ENCODE data around the gene FRMD4B. TPM values are rescaled to one million over a fixed set of nuclear protein-coding genes. Genes with fewer than 3 reads are reported as not detected.

FRMD4B gene
- total RNA-seq, 1 experiment from 2014 or later, result 0.90 TPM

GRCh38 chr3:69391554-69391953 lies 5.7 kb upstream of the FRMD4B start:
- Histone ChIP-seq H3K4me3 (ENCODE audit: low read depth in 2 of 2, low read length in 2 of 2) (no peak overlapping the region), H3K36me3 (ENCODE audit: control insufficient read depth, insufficient read depth, low read length) (no peaks in the 10 kb centered on the region), H3K9me3 (ENCODE audit: control insufficient read depth, insufficient read depth, low read depth, low read length) (no peaks in the 10 kb centered on the region), H3K27ac (ENCODE audit: low read length) (no peak overlapping the region), H3K4me1 (ENCODE audit: control insufficient read depth, insufficient read depth, low read length) (no peaks in the 10 kb centered on the region), H3K27me3 (ENCODE audit: control insufficient read depth, insufficient read depth, low read length) (peaks cover 10% of the 10 kb centered on the region)
- intact Hi-C loops (cut with micrococcal nuclease; ENCODE audit: unreplicated experiment) (no loop called here), in situ Hi-C loops (cut with HindIII; ENCODE audit: low pct_unique_long_range_greater_than_20kb, low sequenced_read_pairs) (no loop called here)
- CTCF ChIA-PET, result no interaction called here
- POLR2A ChIA-PET, result no interaction called here
- DNase-seq (ENCODE audit: low read depth, low spot score), result no peak
- ATAC-seq, result no peak
- TF ChIP-seq POLR2AphosphoS5 (IDR thresholded peaks at IDR 0.05; ENCODE audit: low read depth, low read length) (no peak), CTCF (IDR thresholded peaks at IDR 0.05) (no peak)
- BruUV-seq (replicated peaks), result no TSS peak

- Histone ChIP-seq H3K4me1 (ENCODE audit: control insufficient read depth, insufficient read depth, low read length) (no peaks in the 10 kb centered on the region), H3K36me3 (ENCODE audit: control insufficient read depth, insufficient read depth, low read length) (no peaks in the 10 kb centered on the region), H3K4me3 (ENCODE audit: low read depth in 2 of 2, low read length in 2 of 2) (no peak overlapping the region), H3K27ac (ENCODE audit: low read length) (no peak overlapping the region), H3K9me3 (ENCODE audit: control insufficient read depth, insufficient read depth, low read depth, low read length) (no peaks in the 10 kb centered on the region), H3K27me3 (ENCODE audit: control insufficient read depth, insufficient read depth, low read length) (peaks cover 10% of the 10 kb centered on the region)
- intact Hi-C loops (cut with micrococcal nuclease; ENCODE audit: unreplicated experiment) (no loop called here), in situ Hi-C loops (cut with HindIII; ENCODE audit: low pct_unique_long_range_greater_than_20kb, low sequenced_read_pairs) (no loop called here)
- ChIA-PET CTCF (no interaction called here), POLR2A (no interaction called here)
- no TSS peak for BruUV-seq (replicated peaks)
- TF ChIP-seq CTCF (IDR thresholded peaks at IDR 0.05), result no peak
- no peak for TF ChIP-seq POLR2AphosphoS5 (IDR thresholded peaks at IDR 0.05; ENCODE audit: low read depth, low read length)
- TF ChIP-seq, protein P1, sequence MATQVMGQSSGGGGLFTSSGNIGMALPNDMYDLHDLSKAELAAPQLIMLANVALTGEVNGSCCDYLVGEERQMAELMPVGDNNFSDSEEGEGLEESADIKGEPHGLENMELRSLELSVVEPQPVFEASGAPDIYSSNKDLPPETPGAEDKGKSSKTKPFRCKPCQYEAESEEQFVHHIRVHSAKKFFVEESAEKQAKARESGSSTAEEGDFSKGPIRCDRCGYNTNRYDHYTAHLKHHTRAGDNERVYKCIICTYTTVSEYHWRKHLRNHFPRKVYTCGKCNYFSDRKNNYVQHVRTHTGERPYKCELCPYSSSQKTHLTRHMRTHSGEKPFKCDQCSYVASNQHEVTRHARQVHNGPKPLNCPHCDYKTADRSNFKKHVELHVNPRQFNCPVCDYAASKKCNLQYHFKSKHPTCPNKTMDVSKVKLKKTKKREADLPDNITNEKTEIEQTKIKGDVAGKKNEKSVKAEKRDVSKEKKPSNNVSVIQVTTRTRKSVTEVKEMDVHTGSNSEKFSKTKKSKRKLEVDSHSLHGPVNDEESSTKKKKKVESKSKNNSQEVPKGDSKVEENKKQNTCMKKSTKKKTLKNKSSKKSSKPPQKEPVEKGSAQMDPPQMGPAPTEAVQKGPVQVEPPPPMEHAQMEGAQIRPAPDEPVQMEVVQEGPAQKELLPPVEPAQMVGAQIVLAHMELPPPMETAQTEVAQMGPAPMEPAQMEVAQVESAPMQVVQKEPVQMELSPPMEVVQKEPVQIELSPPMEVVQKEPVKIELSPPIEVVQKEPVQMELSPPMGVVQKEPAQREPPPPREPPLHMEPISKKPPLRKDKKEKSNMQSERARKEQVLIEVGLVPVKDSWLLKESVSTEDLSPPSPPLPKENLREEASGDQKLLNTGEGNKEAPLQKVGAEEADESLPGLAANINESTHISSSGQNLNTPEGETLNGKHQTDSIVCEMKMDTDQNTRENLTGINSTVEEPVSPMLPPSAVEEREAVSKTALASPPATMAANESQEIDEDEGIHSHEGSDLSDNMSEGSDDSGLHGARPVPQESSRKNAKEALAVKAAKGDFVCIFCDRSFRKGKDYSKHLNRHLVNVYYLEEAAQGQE (IDR thresholded peaks at IDR 0.05; ENCODE audit: insufficient read depth in 1 of 2, low read depth in 2 of 2, low read length in 1 of 2), result no peak
- no peak for TF ChIP-seq TCF7L2 (IDR thresholded peaks at IDR 0.05; ENCODE audit: low read depth, low read length)
- no peak for TF ChIP-seq SIN3A (IDR thresholded peaks at IDR 0.05; ENCODE audit: borderline replicate concordance, insufficient read depth, low read depth, low read length)
- no peak for ATAC-seq
- no peak for DNase-seq (ENCODE audit: low read depth, low spot score)
These were observed 4.9 kb upstream of the FRMD4B start for GRCh38 chr3:69390771-69391170.
